IMR-90 (cell line): Measurements from ENCODE around the gene FAM111A.

ENCODE experiments used
- CEBPB ChIP-seq: IDR thresholded peaks from 2 replicates; pipeline ENCODE4 v1.6.1; 2012; ENCODE audit warnings: low read depth, low read length, improper control_type of control experiment
- MAFK ChIP-seq: IDR thresholded peaks from 2 replicates; pipeline ENCODE4 v1.6.1; 2012; ENCODE audit warnings: low read depth, low read length, improper control_type of control experiment
- POLR2A ChIP-seq: IDR thresholded peaks from 2 replicates; pipeline ENCODE4 v1.6.1; 2012; ENCODE audit warnings: mild to moderate bottlenecking, low read depth, low read length
- RAD21 ChIP-seq: IDR thresholded peaks from 2 replicates; pipeline ENCODE4 v1.6.1; 2012; ENCODE audit warnings: low read length, improper control_type of control experiment
- RCOR1 ChIP-seq: IDR thresholded peaks from 2 replicates; pipeline ENCODE4 v1.6.1; 2012; ENCODE audit warnings: mild to moderate bottlenecking, low read length, improper control_type of control experiment; ENCODE audit not compliant: insufficient replicate concordance
- RFX5 ChIP-seq: IDR thresholded peaks from 2 replicates; pipeline ENCODE4 v1.8.0; 2012; ENCODE audit warnings: low read depth, mild to moderate bottlenecking, low read length, moderate library complexity
- SMC3 ChIP-seq: fragments of 150-350 bp; IDR thresholded peaks from 2 replicates; pipeline ENCODE4 v1.6.1; 2016; ENCODE audit warnings: low read depth, mild to moderate bottlenecking, antibody characterized with exemption, low read length, moderate library complexity
- TF ChIP-seq, protein P1 (sequence below): conservative IDR thresholded peaks from 2 replicates; pipeline ENCODE4 v1.5.1; 2012; ENCODE audit warnings: mild to moderate bottlenecking, low read depth, low read length, improper control_type of control experiment
- TF ChIP-seq, protein P2 (sequence below): fragments of 150-350 bp; IDR thresholded peaks from 2 replicates; pipeline ENCODE4 v1.6.1; 2016; ENCODE audit warnings: low read depth, mild to moderate bottlenecking, low read length, moderate library complexity, borderline replicate concordance

DNA sequence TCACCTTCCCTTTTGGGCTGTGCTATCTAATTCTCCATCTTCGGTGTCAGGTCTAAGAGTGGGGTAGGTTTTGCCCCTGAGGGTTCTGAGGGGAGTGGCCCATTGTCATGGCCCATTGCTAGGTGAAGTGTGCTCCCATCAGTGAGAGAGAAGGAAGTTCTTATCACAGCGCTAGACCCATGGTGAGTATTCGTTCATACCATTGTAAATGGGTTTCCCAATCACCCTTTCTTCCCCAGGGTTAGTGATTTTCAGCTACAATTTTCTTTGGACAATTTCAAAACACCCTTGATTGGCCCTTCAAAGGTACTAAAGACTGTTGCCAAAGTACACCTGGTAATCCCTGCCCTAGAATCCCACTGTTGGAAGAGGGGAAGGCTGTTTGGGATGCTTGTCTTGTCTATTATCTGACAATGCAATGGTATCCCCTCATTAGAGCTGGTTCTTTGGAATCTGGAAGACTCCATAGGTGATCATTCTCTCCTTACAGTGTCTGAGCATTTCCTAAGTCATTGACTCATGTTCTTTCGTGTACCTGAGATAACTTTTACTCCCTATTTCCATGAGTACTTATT is 49.9 kb downstream of the FAM111A start:
- TF ChIP-seq MAFK (no peak), POLR2A (no peak), RFX5 (no peak), RCOR1 (no peak), RAD21 (no peak), SMC3 (no peak), CEBPB (no peak)
- TF ChIP-seq, protein P1, sequence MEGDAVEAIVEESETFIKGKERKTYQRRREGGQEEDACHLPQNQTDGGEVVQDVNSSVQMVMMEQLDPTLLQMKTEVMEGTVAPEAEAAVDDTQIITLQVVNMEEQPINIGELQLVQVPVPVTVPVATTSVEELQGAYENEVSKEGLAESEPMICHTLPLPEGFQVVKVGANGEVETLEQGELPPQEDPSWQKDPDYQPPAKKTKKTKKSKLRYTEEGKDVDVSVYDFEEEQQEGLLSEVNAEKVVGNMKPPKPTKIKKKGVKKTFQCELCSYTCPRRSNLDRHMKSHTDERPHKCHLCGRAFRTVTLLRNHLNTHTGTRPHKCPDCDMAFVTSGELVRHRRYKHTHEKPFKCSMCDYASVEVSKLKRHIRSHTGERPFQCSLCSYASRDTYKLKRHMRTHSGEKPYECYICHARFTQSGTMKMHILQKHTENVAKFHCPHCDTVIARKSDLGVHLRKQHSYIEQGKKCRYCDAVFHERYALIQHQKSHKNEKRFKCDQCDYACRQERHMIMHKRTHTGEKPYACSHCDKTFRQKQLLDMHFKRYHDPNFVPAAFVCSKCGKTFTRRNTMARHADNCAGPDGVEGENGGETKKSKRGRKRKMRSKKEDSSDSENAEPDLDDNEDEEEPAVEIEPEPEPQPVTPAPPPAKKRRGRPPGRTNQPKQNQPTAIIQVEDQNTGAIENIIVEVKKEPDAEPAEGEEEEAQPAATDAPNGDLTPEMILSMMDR: no peak
- TF ChIP-seq, protein P2, sequence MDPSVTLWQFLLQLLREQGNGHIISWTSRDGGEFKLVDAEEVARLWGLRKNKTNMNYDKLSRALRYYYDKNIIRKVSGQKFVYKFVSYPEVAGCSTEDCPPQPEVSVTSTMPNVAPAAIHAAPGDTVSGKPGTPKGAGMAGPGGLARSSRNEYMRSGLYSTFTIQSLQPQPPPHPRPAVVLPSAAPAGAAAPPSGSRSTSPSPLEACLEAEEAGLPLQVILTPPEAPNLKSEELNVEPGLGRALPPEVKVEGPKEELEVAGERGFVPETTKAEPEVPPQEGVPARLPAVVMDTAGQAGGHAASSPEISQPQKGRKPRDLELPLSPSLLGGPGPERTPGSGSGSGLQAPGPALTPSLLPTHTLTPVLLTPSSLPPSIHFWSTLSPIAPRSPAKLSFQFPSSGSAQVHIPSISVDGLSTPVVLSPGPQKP: no peak
